ENCODE measurements around the gene ADGRL2. TPM values are rescaled to one million over a fixed set of nuclear protein-coding genes. Genes with fewer than 3 reads are reported as not detected.

Gene ADGRL2
- total RNA-seq, 1 experiment from 2014 or later, result 0.51 TPM

- H3K9me2 ChIP-seq (replicated peaks; ENCODE audit: low read length), result no peaks in the 10 kb centered on the region
- POLR2A ChIA-PET (ENCODE audit: unreplicated experiment), result no interaction called here
- BruUV-seq (replicated peaks), result no TSS peak
- no peaks in the 10 kb centered on the region for H3K4me1 ChIP-seq (ENCODE audit: insufficient read depth, low read length)
- TF ChIP-seq CTCF (conservative IDR thresholded peaks at IDR 0.05; ENCODE audit: low read depth, low read length) (no peak), EZH2 (IDR thresholded peaks at IDR 0.05; ENCODE audit: low read length, unreplicated experiment) (no peak), EZH2phosphoT487 (IDR thresholded peaks at IDR 0.05; ENCODE audit: borderline replicate concordance, low read length) (no peak)
- no peak overlapping the region for H3K4me2 ChIP-seq (ENCODE audit: low read length)
- no peak overlapping the region for H3K9ac ChIP-seq (ENCODE audit: low read length)
- H3K4me3 ChIP-seq (ENCODE audit: low read length), result no peak overlapping the region
- H3K27me3 ChIP-seq (ENCODE audit: low read length), result peaks cover 67% of the 10 kb centered on the region
- intact Hi-C loops (cut with micrococcal nuclease), result no loop called here
- H4K20me1 ChIP-seq (ENCODE audit: low read length), result 0 out of 2 replicates have a peak, but pooled peaks cover 4% of the 10 kb centered on the region
- H2AFZ ChIP-seq (ENCODE audit: low read length), result no peak overlapping the region
- DNase-seq (no peak), ATAC-seq (no peak)
- no peaks in the 10 kb centered on the region for H3K36me3 ChIP-seq (ENCODE audit: low read depth, low read length)
- no peak overlapping the region for H3K27ac ChIP-seq (ENCODE audit: low read length)
- CTCF ChIA-PET, result no interaction called here
- H3K9me3 ChIP-seq (ENCODE audit: low read length), result no peaks in the 10 kb centered on the region
- no peaks in the 10 kb centered on the region for H3K79me2 ChIP-seq (ENCODE audit: low read length)
- no peaks in the 10 kb centered on the region for H3F3A ChIP-seq (ENCODE audit: low read length, unreplicated experiment)
Measured at GRCh38 chr1:81812712-81813111, 12.0 kb downstream of the ADGRL2 start.

DNA sequence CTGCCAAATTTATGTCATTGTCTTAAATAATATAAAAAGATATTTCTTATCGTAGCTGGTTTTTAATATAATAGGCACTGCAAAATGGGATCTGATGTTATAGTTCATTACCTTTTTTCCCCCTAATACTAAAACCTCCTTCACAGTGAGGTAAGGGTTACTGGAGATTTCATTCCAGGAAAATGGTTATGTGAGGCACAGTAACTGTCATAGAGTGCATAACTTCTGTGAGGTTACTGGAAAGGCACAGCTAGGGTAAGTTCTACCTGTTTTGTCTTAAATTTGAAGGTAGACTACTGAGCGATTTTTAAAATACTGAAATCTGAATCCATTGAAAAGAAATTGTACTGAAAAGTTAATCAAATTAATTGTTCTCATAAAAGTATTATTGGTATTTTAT is 13.0 kb downstream of the ADGRL2 start:
- Histone ChIP-seq H4K20me1 (ENCODE audit: low read length) (no peaks in the 10 kb centered on the region), H3K36me3 (ENCODE audit: low read depth, low read length) (no peaks in the 10 kb centered on the region), H3K79me2 (ENCODE audit: low read length) (no peaks in the 10 kb centered on the region), H3F3A (ENCODE audit: low read length, unreplicated experiment) (no peaks in the 10 kb centered on the region), H3K9me2 (replicated peaks; ENCODE audit: low read length) (no peaks in the 10 kb centered on the region), H3K4me2 (ENCODE audit: low read length) (no peak overlapping the region), H3K27me3 (ENCODE audit: low read length) (peaks cover 68% of the 10 kb centered on the region), H3K27ac (ENCODE audit: low read length) (no peak overlapping the region), H3K4me1 (ENCODE audit: insufficient read depth, low read length) (no peaks in the 10 kb centered on the region), H3K4me3 (ENCODE audit: low read length) (no peak overlapping the region), H3K9me3 (ENCODE audit: low read length) (no peaks in the 10 kb centered on the region), H2AFZ (ENCODE audit: low read length) (no peak overlapping the region), H3K9ac (ENCODE audit: low read length) (no peak overlapping the region)
- no TSS peak for BruUV-seq (replicated peaks)
- DNase-seq, result no peak
- intact Hi-C loops (cut with micrococcal nuclease), result no loop called here
- POLR2A ChIA-PET (ENCODE audit: unreplicated experiment), result no interaction called here
- CTCF ChIA-PET, result no interaction called here
- TF ChIP-seq CTCF (conservative IDR thresholded peaks at IDR 0.05; ENCODE audit: low read depth, low read length) (no peak), EZH2phosphoT487 (IDR thresholded peaks at IDR 0.05; ENCODE audit: borderline replicate concordance, low read length) (no peak)
- ATAC-seq, result no peak

GRCh38 chr1:81819613-81820012 is 18.9 kb downstream of the ADGRL2 start:
- no peaks in the 10 kb centered on the region for H3K79me2 ChIP-seq (ENCODE audit: low read length)
- POLR2A ChIA-PET (ENCODE audit: unreplicated experiment), result no interaction called here
- no peak overlapping the region for H3K27ac ChIP-seq (ENCODE audit: low read length)
- H3F3A ChIP-seq (ENCODE audit: low read length, unreplicated experiment), result no peaks in the 10 kb centered on the region
- H2AFZ ChIP-seq (ENCODE audit: low read length), result no peak overlapping the region
- H3K9me3 ChIP-seq (ENCODE audit: low read length), result no peaks in the 10 kb centered on the region
- H3K9ac ChIP-seq (ENCODE audit: low read length), result no peak overlapping the region
- H3K9me2 ChIP-seq (replicated peaks; ENCODE audit: low read length), result no peaks in the 10 kb centered on the region
- CTCF ChIA-PET, result no interaction called here
- no peak for ATAC-seq
- DNase-seq, result no peak
- H3K36me3 ChIP-seq (ENCODE audit: low read depth, low read length), result no peaks in the 10 kb centered on the region
- TF ChIP-seq CTCF (conservative IDR thresholded peaks at IDR 0.05; ENCODE audit: low read depth, low read length) (no peak), EZH2phosphoT487 (IDR thresholded peaks at IDR 0.05; ENCODE audit: borderline replicate concordance, low read length) (no peak), EZH2 (IDR thresholded peaks at IDR 0.05; ENCODE audit: low read length, unreplicated experiment) (no peak)
- BruUV-seq (replicated peaks), result no TSS peak
- no peak overlapping the region for H3K4me3 ChIP-seq (ENCODE audit: low read length)
- no peaks in the 10 kb centered on the region for H3K4me1 ChIP-seq (ENCODE audit: insufficient read depth, low read length)
- peaks cover 71% of the 10 kb centered on the region for H3K27me3 ChIP-seq (ENCODE audit: low read length)
- no peaks in the 10 kb centered on the region for H4K20me1 ChIP-seq (ENCODE audit: low read length)
- intact Hi-C loops (cut with micrococcal nuclease), result no loop called here
- no peak overlapping the region for H3K4me2 ChIP-seq (ENCODE audit: low read length)

Measured in PC-3 (cell line).